GM21529 (cell line): ENCODE data around the gene GRIFIN.

Experiments used
- ATAC-seq: cut with Tn5 transposase; IDR thresholded peaks from one replicate; pipeline ENCODE4 v1.9.1; 2021; ENCODE audit not compliant: unreplicated experiment

The GRIFIN gene

GRCh38 chr7:2513702-2514101 is 37.5 kb upstream of the GRIFIN start:
- no peak for ATAC-seq

GRCh38 chr7:2512713-2513112 is 36.5 kb upstream of the GRIFIN start:
- no peak for ATAC-seq

DNA sequence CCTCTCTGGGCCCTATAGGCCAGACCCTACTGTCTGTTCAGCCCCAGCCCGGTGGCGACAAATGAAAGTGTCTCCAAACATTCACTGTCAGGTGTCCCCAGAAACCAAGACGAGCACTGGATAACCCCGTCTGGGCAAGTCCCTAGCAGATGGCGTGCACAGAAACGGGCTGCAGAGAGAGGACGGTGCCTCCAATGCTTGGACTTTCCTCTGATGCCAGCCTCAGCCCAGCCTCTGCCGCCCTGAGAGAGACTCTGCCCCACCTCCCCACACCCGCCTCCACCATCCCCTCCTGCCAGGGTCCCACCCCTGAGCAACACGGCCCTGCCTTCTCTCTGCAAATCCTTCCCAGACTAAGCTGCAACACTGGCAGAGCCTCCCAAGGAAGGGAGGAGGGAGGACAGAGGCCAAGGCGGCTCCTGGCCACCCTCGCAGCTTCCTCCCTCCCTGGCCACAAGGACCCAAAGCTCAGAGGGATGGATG is 36.0 kb upstream of the GRIFIN start:
- no peak for ATAC-seq

DNA sequence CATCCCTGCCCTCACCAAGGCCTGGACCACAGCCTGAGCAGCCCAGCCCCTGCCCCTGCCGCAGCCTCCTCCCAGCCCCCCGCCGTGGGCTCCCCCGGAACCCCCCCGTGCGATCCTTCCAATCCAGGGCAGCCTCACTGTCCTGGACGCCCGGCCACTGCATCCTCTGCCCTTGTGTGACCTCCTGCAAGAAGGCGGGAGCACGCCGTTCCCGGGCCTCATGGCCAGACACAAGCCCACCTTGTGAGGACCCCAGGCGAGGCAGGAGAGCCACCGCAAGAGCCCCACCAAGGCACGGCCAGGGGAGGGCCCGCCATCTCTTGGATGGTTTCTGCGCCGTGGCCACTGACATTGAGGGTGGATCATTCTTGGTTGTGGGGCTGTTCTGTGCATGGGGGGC is 35.6 kb upstream of the GRIFIN start:
- ATAC-seq = no peak

GRCh38 chr7:2510909-2511768 is 34.9 kb upstream of the GRIFIN start:
- no peak for ATAC-seq

- ATAC-seq = no peak
Measured at GRCh38 chr7:2510130-2510776, 34.1 kb upstream of the GRIFIN start.

GRCh38 chr7:2509298-2509906 is 33.2 kb upstream of the GRIFIN start:
- ATAC-seq = no peak

DNA sequence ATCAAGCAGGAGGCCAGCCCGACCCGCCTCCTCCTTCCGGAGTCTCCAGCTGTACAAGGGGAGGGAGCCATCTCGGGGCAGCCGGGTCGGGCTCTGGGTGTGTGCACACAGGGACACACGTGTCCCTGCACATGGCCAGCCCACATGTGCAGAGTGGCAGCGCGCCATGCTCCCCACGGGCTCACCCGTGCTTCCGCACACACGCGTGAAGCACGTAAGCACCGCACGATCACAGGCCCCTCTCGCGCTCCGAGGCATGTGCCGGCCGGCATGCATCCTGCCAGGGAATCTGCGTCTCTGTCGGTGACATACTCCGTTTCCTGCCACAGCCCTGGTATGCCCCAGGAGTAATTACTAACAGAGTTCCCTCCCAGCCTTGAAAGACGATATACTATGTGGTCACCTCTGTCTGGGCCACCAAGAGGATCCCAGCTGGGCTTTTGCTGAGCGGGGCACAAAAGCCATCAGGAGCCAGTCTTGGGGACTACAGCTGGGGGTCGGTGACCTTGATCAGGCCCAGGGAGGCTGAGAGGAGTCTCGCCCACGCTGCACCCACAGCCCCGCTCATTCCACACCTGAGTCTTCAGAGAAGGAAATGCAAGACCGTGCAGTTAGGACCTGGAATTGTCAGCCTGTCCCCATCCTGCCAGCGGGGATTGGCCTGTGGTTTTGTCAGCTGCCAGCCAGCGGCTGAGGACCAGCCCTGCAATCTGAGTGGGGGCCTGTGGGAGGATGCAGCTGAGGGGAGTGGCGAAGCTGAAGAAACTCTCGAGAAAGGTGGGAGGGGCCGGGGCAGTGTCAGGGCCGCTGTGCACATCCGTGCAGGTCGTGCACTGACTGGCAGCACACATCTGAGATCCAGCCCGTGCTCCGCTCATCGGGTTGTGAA is 32.4 kb upstream of the GRIFIN start:
- ATAC-seq = peak; percentile 41

GRCh38 chr7:2507917-2508306 is 31.7 kb upstream of the GRIFIN start:
- no peak for ATAC-seq

DNA sequence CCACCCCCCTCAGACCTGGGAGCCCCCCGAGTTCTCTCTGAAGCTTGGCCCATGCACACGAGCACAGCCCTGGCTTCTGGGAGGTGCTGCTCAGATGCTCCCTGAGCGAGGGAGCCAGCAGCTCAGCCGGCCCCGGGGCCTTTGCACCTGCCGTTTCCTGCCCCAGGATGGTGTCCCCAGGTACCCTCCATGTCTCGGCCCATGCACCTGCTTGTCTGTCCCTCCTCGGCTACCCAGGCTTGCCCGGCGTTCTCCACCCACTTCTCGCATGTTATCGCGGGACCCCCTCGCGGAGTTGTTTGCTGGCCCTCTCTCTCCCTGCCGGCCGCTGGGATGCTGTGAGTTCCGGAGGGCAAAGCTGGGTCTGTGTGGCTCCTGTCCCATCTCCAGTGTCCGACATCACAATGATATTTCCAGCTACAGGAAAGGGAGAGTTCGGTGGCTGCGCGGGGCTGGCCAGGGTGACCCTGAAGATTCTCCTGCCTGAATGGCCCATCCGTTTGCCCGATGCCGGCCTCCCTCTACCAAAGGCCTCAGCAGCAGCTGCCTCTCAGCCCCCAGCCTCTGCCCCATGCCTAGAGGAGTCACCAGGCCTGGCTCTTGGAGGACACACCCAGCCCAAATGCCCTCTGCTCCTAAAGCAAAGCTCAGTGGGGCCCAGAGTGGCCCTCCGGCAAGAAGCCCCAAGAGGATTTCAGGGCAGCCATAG is 31.2 kb upstream of the GRIFIN start:
- ATAC-seq = no peak

GRCh38 chr7:2505401-2505800 is 29.2 kb upstream of the GRIFIN start:
- no peak for ATAC-seq

DNA sequence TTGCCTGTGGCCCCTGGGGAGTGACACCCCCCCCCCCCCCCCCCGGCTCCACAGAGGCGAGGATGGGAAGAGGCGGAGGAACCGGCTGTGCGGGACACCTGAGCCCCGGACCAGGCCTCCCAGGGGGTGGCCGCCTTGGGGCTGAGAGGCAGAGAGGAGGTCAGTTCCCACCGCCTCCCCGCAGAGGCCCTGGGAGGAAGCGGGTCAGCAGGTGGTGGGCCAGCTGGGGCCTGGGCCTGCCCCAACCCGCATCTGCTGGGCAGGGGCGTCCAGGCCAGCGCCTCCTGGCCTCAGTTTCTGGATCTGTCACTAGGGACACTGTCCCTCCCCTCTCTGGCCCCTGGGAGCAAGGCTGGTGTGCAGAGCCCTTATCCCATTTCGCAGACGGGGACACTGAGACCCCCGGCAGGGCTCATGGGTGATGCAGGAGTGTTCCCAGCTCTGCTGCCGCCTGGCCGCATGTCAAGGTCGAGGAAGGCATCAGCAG is 28.7 kb upstream of the GRIFIN start:
- no peak for ATAC-seq

DNA sequence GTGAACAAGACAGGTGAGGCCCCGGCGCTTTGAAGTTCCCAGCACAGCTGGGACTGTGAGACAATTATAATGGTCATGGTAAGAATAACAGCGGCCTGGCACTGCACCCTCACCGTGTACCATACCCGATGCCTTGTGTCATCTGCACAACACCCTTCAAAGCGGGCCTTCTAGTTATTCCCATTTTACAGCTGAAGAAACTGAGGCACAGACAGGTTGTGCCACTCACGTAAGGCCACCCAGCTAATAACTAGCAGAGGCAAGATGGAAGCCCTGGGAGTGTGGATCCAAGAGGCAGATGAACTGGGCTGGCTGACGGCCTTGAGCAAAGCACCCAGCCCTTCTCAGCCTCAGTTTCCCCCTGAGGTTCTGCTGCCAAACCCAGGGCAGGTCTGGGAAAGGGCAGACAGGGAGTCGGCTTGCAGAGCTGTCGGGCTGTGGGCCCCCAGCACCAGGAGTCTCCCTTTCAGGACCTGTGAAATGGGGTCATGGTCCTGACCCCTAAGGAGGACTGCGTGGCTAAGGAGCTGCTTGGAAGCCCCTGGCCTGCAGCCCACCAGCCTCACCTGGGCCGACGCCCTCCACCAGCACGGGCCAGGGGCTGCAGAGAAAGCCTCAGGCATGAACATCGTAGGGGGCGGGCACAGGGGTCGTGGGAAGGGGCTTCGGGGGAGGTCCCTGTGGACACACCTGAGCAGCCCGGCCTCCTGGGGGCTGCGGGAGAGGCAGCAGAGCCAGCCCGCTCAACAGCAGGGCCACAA is 28.1 kb upstream of the GRIFIN start:
- no peak for ATAC-seq

DNA sequence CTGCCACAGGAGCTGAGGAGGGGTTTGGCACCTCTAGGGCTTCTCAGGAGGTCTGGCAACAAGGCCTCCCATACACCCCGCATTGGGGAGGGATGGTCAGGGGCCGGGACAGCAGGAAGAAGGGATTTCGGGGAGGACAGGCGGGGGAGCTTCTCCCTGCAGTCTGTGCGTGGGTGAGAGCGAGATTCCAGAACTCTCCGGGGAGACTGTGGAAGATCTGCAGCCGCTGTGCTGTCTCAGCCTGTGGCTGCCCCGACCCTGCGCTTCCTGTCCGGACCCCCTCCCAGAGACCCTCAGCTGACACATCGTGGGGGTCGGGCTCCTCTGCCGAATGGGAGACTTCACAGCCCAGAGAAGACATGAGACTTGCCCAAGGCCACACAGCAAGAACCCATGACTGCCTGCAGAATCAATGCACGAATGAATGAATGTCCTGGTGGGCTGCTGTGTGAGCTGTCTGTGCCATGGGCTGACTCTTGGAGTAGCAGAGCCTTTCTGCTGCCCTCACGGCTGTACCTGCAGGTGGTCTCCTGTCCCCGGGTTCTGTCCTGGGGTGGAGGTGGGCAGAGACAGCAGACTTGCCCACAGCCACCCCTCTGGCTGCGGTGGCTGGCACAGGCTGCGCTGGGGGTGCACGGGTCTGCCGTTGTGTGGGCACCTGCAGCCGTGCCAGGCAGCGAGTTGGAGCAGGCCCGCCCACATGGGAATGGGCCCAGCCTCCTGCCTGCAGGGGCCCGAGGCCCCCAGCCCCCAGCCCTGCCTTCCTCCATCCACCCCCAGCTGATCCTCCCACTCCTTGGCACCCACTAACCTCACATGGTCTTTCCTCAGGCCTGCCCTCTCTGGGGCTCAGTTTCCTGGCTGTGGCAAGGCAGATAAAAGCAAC is 27.1 kb upstream of the GRIFIN start:
- no peak for ATAC-seq

GRCh38 chr7:2502647-2502966 is 26.4 kb upstream of the GRIFIN start:
- no peak for ATAC-seq

DNA sequence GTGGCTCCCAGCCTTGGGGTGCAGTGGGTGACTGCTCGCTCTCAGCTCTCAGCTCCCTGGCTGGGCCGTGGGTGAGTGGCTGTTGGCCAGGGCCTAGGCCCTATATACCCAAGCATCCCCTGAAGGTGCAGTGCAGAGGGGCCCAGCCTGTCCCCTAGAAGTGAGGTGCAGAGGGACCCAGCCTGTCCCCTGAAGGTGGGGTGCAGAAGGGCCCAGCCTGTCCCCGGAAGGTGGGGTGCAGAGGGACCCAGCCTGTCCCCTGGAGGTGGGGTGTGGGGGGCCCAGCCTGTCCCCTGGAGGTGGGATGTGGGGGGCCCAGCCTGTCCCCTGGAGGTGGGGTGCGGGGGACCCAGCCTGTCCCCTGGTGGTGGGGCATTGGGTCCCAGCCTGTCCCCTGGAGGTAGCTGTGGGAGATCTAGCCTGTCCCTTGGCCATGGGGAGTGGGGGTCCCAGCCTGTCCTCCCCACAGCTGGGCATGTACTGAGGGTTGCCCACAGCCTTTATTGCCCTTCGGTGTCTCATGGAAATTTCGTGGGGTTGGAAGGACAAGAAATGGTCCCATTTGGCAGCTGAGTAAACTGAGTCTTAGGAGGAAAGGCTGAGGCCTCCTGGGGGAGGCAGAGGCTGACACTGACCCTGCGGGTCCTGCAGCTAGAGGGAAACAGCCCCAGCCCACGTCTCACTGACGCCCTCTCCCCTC is 25.9 kb upstream of the GRIFIN start:
- no peak for ATAC-seq

GRCh38 chr7:2500701-2501100 is 24.5 kb upstream of the GRIFIN start:
- no peak for ATAC-seq
